Stimulated activated CD4-positive, alpha-beta T cell treated with anti-CD3 and anti-CD28 coated beads, TNF-alpha, amount 100 ng/mL, for 48 hours (primary cell): ENCODE data around the gene PLEKHA6.

Source experiments
- DNase-seq, 3 donors: peaks; one replicate each; pipeline ENCODE4 v3.0.0-alpha.2; 2020; ENCODE audit warnings: low read depth in 3 of 3

The PLEKHA6 gene

DNA sequence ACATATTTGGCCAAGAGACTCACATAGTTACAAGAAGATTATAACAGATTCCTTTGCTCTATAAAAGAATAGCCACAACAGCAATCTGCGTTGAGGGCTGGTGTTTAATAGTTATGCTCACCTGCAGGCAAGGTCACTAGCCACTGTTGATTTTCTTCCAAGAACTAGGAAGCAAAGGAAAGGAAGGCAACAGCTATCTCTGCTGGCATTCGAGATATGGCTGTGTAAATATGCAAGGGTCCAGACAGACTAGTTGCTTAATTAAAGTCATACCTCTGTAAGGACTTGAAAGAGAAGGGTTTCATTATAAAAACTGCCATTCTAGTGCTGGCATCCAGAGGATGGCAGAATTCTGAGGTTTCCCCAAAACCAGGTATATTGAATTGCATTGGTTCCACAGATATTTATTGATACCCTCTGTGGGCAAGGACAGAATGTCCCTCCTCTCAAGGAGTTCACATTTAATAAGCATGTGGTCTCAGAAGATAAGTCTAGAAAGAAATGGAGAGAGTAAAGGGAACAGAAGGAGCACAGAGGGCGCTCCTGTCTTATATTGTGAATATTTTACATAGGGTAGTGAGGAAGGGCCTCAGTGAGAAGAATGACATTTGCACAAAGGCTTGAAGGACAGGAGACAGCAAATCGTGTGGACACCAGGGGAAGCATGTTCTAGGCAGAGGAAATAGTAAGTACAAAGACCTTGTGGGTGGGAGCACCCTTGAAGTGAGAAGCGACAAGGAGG lies 23.6 kb upstream of the PLEKHA6 start:
- no peak for DNase-seq

DNA sequence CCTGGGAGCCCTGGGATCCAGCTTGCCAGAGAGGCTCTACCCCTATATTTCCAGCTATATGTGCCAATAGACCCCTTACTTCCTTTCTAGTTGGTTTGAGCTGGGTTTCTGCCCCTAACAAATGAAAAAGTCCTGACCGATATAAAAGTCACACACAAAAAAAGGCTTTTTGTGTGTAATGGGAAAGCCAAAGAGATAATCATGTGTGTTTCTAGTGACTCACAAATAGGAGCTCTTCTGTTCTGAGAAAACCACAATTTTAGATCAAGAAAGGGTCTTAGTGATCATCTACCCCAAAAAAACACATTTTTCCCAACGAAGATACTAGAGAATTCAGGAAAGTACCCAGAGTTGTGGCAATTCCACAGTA lies 23.0 kb upstream of the PLEKHA6 start:
- DNase-seq, result no peak

DNA sequence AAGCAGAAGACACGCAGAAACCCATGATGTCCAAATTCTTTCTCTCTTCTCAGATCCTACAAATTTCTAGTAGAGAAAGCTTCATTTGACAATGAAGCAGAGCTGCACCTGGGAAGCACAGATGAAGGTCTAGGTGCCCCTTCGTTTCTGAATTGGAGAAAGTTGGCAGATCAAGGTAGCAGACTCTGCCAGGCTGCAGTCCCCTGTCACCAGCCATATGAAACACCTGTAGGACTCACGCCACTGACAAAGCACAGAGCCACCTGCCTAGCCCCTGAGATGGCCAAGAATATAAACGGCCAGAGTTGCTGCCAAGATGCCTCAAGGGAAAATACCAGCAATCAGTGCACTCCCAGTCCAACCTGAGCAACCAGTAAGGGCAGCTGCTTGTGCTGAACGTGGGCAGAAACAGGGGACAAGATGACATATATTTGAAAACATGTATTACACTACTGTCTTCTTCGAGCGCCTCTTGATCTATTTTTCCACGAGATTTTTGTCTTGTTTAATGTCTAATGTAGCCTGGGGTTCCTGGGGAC lies 20.6 kb upstream of the PLEKHA6 start:
- no peak for DNase-seq

DNA sequence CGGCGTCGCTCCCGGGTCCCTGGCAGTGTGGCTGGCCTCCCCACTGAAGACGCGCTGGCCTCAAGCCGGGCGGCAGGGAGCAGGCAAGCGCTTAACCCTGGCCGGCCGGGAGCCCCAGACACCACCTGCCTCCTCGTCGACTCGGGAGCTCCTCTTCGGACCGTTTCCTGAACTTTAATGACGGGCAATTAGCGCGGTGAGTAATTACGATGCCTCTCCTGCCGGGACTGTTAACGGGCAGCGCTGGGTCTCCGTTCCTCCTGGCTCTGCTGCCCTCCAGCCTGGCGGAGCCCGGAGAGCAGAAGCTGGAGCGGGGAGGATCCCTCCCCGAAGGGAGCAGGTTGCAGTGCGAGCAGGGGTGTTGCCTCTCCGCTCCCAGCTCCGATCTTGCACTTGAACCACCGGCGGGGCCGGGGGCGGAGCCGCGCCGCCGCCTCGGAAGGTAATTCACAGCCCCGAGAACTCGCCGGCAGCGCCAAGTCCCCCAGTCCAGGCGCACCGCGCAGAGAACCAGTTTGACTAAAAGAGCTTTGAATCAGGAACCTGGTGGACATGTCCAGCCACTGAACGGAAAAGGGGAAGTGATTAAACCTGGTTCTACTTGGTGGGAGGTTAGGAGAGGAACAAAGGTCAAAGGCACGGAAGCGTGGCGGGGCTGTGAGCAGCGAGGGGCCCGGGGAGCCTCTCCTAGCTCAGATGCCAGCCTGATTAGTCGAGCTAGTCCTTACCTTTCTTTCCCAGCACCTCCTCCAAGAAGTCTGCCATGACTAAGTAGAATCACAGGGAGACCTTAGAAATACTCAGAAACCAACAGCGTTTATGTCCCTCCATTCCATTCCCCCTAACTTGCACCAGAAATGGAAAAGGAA lies 18.3 kb upstream of the PLEKHA6 start:
- DNase-seq, result no peak

DNA sequence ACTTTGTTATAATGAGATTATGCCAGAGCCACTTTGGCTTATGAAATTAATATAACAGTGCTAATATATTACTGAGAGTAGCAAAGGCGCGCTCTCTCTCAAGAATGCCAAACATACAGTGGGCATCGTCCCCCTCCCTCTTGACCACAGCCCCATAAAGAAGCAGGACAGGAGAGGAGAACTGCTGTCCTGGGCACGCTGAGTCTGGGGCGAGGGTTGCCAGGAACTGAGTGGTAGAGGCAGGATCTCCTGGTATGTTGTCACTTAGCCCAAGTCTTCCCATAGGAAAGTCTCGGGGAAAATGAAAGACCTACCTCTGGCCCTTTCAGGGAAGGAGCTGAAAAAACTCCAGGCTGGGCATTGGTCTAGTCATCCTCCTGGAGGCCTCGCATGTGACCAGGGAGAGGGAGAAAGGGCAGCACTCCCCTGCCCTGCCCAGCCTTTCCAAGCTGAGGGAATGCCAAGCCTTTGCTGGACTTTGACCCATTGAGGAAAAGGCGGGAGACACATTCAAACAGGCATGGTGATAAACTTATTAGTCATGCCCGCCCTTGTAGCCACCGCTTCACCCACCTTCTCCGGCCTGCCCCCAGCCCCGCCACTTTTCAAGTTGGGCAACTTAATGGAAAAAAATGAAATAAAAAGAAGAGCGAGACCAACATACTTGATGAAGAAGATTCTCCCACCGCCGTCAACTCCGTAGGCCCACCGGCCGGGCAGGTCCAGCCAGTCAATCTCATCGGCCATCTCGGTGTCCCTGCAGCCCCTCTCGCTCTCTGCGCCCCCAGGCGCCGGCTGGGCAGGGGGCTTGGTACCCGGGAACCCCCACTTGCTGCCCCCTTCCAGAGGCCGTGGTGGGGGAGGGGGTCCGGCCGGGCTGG lies 17.4 kb upstream of the PLEKHA6 start:
- no peak for DNase-seq

DNA sequence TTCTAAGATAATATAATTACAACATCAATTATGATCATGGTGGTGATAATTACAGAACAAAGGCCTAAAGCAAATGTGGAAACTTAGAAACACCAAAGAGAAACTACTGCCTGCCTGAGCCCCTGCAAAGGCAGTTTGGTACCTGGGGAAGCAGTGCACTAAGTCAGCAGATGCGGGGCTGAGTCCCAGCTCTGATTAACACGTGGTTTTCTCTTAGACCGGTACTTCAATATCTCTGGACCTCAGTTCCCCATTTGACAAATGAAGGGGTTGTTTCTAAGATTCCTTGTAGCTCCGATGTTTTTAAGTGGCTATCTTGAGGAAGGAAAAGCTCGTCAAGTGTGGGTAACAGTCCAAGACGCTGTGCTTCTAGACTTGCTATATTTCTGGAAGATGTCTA lies 16.7 kb upstream of the PLEKHA6 start:
- DNase-seq, result no peak

DNA sequence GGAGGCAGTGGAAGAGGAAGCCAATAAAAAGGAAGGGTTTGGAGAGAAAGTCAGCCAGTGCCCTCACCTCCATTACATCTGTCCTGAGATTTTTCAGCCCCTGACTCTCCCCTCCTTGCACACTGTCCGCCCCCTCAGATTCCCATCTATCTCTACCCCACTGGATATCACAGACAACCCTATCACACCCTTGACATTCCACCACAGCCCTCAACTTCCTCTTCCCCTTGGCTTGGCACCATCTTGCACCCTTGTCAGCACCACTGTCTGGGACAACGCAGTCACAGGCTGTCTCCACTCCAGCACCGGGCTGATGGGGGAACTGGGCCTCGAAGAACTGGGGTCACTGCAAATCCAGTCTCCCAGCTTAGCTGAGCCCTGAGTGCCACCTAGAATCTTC lies 14.2 kb upstream of the PLEKHA6 start:
- DNase-seq, result no peak

DNA sequence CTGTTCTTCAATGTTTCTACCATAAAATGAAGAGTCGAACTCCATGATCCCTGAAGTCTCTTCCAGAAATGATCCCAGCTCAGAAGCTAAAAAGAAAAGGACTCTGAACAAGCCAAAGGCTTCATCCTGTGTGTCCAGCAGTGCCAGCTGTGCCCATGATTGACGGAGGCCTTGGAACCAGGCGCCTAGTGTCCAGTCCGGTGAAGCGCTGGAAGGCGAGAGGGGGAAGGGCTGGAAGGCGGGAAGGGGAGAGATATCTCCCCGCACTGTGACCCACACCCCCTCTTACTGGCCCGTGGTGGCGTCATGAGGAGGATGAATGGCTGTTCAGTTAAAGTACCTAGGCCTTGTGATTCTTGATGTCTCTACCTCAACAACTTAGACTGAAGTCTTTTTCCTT lies 10.4 kb upstream of the PLEKHA6 start:
- DNase-seq, result no peak

DNA sequence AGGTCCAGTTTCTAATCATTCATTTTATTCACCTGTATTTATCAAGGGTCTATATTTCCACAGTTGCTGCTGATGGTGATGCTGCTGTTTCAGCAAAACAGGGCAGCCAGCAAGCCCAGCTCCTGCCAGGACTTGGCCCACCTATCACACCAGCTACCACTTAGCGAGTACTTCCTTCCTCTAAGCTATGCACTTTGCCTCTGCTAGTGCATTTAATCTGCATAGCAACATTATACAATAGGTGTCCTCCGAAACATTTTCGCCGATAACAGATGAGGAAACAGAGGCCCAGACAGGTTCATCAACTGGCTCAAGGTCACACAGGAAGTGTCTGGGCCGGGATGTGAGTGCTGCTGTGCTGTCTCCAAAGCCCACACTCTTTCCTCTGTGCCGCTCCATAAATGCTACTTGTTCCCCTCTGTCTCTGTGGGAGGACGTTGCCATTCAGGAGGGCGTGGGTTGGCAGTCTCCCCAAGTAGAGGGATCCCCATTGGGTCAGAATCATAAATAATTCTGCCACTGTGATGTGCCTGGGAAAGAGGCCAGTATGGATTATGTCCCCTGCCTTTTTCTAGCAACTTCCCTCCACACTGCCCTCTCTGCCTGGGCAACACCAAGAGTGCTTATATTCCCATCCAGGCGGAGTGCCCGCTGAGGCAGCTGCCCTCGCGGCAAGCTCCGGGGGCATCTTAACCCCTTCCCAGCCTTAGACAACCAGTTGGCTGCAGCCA lies 9.4 kb upstream of the PLEKHA6 start:
- DNase-seq, result no peak

DNA sequence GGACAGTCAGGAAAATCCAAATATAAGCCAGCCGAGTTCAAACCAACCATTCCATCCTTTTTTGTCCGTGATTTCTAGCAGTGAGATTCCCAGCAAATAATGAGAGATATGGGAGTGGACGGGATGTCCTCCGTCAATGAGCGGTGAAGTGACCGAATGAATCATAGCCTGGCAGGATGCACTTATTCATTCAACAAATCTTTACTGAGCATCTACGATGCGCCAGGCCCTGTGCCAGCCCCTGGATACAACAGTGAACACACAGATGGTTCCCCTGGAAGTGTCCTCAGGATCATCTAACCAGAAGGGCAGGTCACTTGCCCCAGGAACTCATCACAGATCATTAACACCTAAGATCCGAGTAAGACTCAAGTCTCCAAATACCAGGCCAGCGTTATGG lies 8.2 kb upstream of the PLEKHA6 start:
- DNase-seq, result no peak

DNA sequence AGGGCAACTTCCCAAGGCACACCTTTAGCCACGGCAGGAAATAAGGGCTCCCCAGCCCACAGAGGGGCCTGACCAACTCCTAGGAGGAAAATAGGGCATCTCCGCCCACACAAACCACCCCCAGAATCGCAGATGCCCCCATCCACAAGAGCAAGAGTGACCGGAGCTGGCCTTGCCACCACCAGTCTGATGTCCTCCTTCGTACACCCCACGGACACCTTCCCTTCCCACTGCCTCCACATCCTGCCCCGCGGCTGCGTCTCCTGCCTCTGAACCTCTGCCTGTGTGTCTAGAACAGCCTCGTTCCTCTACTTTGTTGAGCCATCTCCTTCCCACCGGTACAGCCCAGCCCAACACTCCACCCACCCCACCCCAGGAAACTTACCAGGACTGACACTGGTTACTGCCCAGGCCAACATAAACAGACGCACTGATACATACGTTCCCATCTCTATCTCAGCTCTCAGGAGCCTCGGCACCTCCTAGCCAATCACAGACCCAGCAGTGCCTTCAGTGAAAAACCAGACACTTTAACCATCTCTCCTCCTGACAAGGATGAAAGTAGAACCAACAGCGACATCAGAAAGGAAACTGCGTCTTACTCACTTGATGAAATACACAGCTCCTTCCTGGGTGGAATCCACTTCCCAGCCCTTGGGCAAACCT lies 7.6 kb upstream of the PLEKHA6 start:
- DNase-seq, result no peak

DNA sequence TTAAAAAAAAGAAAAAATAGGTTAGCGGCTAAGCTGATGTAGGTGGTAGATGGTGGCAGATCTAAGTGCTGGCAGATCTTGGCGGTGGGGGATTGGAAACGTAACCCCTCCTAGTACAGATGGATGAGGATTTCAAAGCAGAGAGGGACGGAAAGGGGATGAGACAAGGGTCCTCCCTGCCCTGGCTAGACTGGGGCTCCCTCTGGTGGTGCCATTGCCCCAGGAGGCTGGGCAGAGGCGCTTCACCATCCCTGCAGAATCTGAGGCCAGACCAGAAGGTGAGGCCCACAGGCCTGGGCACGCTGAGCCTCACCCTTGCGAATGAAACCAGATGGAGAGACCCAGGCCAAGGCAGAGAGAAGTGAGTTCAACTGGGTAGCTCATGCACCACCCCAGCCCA lies 7.0 kb upstream of the PLEKHA6 start:
- no peak for DNase-seq

DNA sequence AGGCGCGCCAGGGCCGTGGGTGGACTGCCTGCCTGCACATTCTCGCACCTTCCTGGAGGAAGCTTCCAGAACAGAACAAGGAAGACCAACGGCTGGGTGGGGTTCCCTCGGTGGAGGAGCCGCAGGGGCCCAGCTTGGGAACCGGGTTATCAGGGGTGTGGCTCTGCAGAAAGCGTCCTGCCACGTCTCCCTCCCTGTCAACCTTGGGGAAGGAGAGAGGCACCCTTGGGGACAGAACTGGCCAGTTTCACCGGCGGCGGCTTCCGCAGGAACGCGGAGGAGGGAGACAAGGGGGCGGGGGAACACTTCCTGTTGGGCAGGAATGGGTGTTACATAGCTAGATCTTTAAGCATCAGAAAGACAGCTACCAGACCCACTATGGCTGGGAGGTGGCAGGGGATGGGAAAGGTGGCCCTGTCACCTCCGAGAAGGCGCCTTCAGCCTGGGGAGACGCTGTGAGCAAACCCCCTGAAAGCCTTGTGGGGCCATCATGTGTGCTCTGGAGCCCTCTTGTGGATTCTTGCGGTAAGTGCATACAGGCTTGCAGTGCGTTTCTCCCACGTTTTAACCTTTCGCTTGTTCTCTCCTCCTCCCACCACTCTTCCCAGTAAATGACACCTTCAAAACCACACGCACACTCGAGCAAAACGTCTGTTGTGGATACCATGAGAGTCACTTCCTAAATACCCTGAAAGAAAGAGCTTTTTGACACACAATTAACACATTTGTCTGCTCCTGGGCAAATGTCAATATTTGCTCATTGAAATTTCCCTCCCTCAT lies 3.8 kb upstream of the PLEKHA6 start:
- peak; percentile 55 to 68 (median 65) for DNase-seq

DNA sequence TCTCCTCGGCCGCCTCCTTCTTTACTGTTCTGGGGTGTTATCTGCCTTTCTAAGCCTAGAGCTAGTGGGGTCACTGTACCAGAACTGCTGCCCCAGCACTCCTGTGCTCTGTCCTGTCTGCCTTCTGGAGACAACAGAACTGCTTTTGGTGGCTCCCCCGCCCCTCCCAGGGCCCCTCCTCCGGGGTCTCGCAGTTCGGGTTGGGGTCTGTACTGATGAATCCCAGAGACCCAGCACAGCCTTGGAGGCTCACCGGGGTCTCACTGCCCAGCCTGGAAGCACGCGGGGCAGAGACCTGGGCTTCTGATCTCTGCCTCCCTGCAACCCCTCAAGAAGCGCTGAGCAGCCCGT lies 3.2 kb upstream of the PLEKHA6 start:
- no peak for DNase-seq

DNA sequence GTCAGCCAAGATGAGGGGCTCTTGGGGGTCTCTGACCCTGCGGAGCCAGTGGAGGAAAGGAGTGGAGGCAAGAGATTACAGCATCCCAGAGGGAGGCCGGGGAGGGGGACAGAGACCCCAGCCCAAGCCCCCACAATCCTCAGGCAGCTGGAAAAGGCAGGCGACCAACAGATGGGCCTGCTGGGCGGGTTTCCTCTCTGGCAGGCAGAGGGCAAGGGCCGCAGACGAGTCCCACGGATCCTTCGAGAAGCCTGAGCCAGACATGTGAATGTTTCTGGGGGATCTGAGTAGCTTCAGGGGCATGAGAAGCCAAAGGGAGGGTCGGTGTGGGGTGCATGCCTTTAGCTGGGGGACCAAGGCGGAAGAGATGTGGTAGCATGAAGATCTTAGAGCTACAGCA lies 2.1 kb upstream of the PLEKHA6 start:
- no peak for DNase-seq

DNA sequence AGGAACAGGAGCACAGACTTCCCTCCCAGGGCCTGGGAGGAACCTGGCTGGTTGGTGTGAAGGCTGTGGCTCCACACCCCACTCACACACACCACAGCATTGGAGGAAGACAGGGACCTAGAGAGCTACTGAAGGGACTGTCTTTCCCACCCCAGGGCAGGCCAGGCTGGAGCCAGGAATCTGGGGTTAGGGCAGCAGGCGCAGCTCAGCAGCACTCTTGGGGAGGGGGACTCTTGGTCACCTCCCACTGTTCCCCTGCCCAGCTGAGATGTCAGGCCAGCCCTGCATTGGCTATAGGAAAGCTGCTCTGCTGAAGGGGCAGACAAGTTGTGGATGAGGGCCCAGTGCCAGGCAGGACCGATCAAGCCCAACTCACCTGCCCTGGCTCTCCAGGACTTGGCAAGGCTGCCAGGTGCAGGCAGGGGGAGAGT lies 1.6 kb upstream of the PLEKHA6 start:
- no peak for DNase-seq

DNA sequence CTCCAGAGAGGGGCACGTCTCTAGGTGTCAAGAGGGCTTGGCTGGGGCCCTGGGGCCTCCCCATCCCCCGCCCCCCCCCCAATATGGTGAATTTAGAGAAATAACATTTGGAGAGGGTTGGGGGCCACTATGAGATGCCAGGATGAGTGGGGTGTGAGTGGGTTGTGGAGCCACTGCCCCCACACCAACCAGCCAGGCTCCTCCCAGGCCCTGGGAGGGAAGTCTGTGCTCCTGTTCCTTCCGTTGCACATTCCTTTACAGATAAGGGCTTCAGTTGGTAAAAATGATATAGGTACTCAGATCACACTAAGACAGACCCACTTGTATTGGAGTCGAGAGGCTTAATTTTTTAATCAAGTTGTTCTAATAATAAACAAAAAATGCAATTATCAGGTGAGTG lies 585 bp upstream of the PLEKHA6 start:
- DNase-seq, result no peak

DNA sequence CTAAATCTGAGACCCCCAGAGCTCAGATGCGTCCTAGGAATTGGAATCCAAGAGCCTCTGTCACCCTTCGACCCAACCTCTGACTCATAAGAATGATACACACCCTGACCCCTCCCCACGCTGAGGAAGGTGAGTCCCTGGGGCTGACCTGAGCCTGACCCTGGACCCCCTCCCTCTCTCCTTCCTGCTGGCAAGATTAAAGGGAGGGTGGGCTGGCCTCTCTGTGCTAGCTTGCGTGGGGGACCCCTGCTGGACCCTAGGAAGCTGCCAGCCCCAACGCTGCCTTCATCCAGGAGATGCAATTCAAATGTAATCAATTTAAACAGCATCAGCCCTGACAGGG lies 627 bp downstream of the PLEKHA6 start:
- no peak for DNase-seq

DNA sequence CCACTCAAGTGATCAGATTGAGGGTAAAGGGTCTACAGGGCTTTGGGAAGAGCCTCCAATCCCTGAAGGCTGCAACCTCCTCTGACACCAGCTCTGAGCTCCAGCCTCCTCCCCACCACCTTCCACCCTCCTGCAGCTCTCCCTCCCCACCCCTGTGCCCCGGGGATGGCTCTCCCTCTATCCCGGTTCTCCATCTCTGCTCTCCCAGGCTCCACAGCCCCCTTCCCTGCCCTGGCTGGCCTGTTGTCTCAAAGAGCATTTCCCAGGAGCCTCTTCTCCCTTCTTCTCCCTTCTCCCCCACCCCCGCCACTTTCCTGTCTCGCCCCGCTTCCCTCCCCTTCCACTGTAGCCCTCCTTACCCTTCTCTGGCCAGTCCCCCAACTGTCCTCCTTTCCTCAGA lies 1.1 kb downstream of the PLEKHA6 start:
- DNase-seq, result no peak
